ENCODE measurements around the gene PSMA7.

DNA sequence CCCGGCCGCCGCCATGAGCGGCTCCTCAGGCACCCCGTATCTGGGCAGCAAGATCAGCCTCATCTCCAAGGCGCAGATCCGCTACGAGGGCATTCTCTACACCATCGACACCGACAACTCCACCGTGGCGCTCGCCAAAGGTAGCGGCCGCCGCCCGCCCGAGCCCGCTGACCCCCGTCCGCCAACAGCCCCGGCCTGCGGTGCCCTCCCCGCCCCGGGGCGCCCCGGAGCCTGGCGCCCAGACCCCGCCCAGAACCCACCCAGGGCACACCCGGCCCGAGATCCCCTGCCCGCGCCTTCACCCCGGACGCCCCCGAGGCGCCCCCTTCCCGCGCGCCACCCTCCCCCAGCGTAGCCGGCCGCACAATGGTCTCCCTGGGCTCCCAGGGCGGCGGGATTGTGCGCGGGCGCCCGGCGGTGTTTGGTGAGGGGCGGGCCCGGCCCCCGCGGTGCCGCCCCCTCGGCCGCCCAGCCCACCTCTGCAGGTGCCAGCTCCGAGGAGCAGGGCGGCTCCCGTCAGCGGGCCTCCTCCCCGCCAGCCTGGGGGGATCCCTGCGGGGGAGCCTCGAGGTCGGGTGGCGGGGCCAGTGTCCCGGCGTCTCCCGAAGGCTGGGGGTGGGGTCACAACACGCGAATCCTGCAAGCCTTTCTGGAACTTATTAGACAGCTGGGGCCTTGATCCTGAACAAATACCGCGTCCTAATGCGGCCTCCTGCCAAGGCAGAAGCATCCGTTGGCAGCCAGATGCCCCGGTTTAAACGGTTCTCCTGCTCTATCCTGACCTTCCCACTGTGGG lies 20.3 kb downstream of the PSMA7 start:
- no peak for TF ChIP-seq POLR2A (IDR thresholded peaks at IDR 0.05)
- TF ChIP-seq EP300 (IDR thresholded peaks at IDR 0.05): no peak
- TF ChIP-seq, protein P1, sequence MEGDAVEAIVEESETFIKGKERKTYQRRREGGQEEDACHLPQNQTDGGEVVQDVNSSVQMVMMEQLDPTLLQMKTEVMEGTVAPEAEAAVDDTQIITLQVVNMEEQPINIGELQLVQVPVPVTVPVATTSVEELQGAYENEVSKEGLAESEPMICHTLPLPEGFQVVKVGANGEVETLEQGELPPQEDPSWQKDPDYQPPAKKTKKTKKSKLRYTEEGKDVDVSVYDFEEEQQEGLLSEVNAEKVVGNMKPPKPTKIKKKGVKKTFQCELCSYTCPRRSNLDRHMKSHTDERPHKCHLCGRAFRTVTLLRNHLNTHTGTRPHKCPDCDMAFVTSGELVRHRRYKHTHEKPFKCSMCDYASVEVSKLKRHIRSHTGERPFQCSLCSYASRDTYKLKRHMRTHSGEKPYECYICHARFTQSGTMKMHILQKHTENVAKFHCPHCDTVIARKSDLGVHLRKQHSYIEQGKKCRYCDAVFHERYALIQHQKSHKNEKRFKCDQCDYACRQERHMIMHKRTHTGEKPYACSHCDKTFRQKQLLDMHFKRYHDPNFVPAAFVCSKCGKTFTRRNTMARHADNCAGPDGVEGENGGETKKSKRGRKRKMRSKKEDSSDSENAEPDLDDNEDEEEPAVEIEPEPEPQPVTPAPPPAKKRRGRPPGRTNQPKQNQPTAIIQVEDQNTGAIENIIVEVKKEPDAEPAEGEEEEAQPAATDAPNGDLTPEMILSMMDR (IDR thresholded peaks at IDR 0.05): no peak
- no peak for TF ChIP-seq POLR2AphosphoS5 (IDR thresholded peaks at IDR 0.05)

Data from sigmoid colon (tissue), 4 donors.